GM04504 (cell line): Measurements from ENCODE around the gene APOE.
"Not testable (repeated sequence)": the region's sequence is repeated elsewhere in the genome, so short reads cannot be mapped to it uniquely, and the experiment has no call there.

ENCODE experiments used
- DNase-seq: peaks from one replicate; pipeline ENCODE4 v3.0.0-alpha.2; 2012; ENCODE audit warnings: low read depth

The APOE gene

GRCh38 chr19:44905437-44906160, at the start of gene APOE:
TSS of gene APOE (plus strand) at chr19:44905796. CDS start at chr19:44906625, 829 bp downstream.
- no peak for DNase-seq

DNA sequence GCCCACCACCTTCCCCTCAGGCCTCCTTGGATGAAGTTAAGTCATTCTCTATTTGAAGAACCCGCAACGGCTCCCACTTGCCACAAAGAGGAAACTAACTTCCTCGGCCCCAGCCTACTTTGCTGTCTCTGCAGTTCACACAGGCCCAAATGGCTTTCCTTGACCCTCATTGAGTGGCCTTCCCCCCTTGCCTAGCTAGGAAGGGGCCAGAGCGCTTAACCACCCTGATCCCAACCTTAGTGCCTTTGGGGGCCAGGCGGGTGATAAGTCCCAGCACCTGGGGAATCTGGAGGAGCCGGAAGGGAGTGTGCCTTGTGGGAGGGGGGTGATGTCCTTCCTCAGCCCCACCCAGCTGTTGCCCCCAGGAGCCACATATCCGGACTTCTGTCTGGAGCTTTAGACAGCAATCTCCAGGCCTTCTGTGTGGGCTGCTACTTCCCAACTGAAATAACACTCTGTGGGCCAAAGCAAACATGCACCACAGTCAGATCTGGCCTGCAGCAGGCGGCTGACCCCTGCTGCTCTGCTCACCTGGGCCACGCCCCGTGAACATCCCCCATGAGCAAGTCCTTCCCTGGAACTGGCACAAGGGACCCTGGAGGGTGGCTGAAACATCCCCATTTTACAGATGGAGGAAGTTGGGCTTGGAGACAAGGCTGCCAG, 49.0 kb upstream of the APOE start:
- DNase-seq, result no peak

GRCh38 chr19:44857837-44858236, 47.8 kb upstream of the APOE start:
- no peak for DNase-seq

DNA sequence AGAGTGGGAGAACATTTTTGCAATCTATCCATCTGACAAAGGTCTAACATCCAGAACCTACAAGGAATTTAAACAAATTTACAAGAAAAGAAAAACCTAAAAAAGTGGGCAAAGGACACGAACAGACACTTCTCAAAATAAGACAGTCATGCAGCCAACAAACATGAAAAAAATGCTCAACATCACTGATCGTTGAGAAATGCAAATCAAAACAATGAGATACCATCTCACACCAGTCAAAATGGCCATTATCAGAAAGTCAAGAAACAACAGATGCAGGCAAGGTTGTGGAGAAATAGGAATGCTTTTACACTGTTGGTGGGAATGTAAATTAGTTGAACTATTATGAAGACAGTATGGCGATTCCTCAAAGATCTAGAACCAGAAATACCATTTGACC, 44.0 kb upstream of the APOE start:
- not testable (repeated sequence) for DNase-seq

- no peak for DNase-seq
These were observed 41.6 kb upstream of the APOE start for GRCh38 chr19:44863990-44864389.

DNA sequence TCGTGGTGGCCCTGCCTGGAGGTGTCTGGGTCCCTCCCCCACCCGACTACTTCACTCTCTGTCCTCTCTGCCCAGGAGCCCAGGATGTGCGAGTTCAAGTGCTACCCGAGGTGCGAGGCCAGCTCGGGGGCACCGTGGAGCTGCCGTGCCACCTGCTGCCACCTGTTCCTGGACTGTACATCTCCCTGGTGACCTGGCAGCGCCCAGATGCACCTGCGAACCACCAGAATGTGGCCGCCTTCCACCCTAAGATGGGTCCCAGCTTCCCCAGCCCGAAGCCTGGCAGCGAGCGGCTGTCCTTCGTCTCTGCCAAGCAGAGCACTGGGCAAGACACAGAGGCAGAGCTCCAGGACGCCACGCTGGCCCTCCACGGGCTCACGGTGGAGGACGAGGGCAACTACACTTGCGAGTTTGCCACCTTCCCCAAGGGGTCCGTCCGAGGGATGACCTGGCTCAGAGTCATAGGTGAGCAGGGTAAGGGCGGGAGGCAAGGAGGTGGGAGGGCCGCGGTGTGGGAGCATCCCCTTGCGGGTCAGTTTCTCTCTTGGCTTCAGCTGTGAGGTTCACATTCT, 40.3 kb upstream of the APOE start:
- DNase-seq, result no peak

- no peak for DNase-seq
These were observed 38.9 kb upstream of the APOE start for GRCh38 chr19:44866664-44867063.

GRCh38 chr19:44867578-44867977, 38.0 kb upstream of the APOE start:
- DNase-seq, result no peak

DNA sequence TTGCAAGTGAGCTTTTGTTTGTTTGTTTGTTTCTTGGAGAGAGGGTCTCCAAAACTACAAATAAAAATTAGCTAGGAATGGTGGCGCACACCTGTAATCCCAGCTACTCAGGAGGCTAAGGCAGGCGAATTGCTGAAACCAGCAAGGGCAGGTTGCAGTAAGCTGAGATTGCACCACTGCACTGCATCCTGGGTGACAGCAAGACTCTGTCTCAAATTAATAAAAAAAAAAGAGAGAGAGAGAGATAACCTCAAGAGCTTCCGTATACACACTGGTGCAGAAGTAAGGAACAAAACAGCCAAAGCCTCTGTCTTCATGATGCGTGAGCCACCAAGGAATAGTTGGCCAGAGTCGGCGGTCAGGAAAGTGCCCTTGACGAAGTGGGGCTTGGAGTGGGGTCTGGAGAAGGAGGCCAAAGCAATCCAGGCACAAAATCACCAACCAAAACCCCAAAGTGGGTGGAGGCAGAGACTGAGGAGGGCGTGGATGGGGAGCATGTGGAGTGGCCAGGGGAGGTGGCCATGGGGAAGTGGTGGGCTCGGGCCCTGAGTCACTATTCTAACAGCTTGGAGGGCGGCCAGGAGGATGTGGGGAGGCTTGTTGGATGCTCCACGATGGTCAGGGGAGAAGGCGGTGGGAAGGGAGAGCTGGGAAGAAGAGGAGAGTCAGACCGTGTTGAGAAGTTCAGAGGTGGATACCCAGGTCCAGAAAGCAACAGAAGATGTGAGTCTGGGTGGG, 35.7 kb upstream of the APOE start:
- no peak for DNase-seq

GRCh38 chr19:44871809-44872208, 33.8 kb upstream of the APOE start:
- DNase-seq, result no peak

GRCh38 chr19:44872661-44873060, 32.9 kb upstream of the APOE start:
- DNase-seq, result no peak

GRCh38 chr19:44874317-44874716, 31.3 kb upstream of the APOE start:
- no peak for DNase-seq

- no peak for DNase-seq
These were observed 29.7 kb upstream of the APOE start for GRCh38 chr19:44875666-44876451.

- no peak for DNase-seq
These were observed 28.6 kb upstream of the APOE start for GRCh38 chr19:44876930-44877535.

DNA sequence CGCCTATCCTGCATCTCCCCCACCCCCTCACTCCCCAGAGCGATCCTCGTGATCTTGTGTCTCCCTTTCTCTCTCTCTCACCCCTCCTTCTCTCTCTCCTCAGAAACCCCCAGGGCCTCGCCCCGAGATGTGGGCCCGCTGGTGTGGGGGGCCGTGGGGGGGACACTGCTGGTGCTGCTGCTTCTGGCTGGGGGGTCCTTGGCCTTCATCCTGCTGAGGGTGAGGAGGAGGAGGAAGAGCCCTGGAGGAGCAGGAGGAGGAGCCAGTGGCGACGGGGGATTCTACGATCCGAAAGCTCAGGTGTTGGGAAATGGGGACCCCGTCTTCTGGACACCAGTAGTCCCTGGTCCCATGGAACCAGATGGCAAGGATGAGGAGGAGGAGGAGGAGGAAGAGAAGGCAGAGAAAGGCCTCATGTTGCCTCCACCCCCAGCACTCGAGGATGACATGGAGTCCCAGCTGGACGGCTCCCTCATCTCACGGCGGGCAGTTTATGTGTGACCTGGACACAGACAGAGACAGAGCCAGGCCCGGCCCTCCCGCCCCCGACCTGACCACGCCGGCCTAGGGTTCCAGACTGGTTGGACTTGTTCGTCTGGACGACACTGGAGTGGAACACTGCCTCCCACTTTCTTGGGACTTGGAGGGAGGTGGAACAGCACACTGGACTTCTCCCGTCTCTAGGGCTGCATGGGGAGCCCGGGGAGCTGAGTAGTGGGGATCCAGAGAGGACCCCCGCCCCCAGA, 27.3 kb upstream of the APOE start:
- no peak for DNase-seq

DNA sequence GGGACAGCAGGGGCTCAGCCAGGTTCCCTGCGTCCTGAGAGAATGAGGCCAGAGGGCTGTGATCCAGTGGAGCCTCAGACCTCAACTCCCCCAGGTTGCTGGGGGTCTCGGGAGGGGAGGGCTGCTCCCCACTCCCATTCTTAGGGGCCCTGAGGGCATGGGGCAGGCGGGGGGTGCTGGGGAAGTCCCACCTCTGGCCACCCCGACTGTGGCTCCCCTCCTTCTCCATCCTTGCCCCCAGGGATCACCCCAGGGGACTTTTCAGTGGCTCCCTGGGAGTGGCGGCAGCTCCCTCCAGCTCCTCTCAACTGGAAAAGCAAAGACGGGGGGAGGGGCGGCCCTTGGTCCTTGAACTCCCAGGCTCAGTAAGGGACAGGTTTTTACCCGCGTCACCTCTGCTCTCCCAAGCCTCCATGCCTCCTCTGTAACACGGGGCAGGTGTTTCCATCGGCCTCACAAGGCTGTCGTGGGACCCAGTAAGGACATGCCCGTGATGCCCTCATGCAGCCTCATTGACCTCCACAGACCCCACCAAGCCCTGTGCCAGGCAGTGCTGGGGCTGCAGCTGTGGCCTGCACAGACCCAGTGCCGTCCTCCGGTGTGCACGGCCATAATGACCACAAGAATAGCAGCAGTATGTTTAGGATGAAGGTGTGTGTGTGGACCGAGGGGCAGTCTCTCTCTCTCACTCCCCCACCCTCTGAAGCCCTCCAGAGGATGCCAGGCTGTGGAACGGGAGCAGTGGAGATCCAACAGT, 26.1 kb upstream of the APOE start:
- DNase-seq, result no peak

GRCh38 chr19:44882063-44882462, 23.5 kb upstream of the APOE start:
- no peak for DNase-seq

- DNase-seq, result not testable (repeated sequence)
These were observed 22.8 kb upstream of the APOE start for GRCh38 chr19:44882619-44883397.

- no peak for DNase-seq
These were observed 21.7 kb upstream of the APOE start for GRCh38 chr19:44883922-44884321.
